NT2/D1 (cell line): Measurements from ENCODE around the gene TNFAIP8L3.

Experiments
- SUZ12 ChIP-seq: IDR thresholded peaks from 2 replicates; pipeline ENCODE4 v1.6.1; 2011; ENCODE audit not compliant: insufficient read length, insufficient read depth; ENCODE audit errors: extremely low read depth
- YY1 ChIP-seq: IDR thresholded peaks from 2 replicates; pipeline ENCODE4 v1.6.1; 2011; ENCODE audit not compliant: insufficient read length, insufficient read depth

DNA sequence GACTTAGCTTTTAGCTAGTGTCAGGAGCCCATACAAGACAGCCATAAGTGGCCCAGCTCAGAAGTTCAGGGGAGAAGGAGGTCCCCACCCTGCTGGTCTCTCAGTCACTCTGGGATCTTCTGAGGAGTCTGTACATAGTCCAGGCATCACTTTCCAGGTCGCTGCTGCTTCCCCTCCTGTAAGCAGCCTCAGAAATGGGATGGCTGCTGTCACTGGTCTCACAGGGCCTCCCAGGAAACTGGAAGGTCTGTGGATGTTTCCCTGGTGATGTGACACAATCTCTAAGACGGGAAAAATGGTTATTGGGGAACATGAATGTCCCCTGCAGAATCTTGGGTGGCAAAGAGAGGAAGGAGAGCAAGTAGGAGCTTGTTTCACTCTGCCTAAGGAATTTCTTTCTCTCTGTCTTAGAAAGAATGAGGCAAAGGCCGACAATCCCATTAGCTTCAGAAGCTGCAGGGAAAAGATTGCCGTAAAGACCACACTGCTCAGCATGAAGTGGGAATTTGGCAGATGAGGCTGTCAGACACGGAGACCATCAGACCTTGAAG is 43.2 kb upstream of the TNFAIP8L3 start:
- TF ChIP-seq SUZ12 = no peak
- no peak for TF ChIP-seq YY1
